Measurements from ENCODE around the gene NT5M.

The NT5M gene

GRCh38 chr17:17347956-17348871, 45.0 kb downstream of the NT5M start:
- Histone ChIP-seq H3K4me2 (ENCODE audit: insufficient read depth, low read length, poor library complexity, severe bottlenecking) (no peak overlapping the region), H4K8ac (ENCODE audit: low read depth, low read length) (no peak overlapping the region), H3K4ac (ENCODE audit: low read length) (no peak overlapping the region), H2BK12ac (ENCODE audit: low read length) (no peak overlapping the region), H3K14ac (ENCODE audit: low read length) (peak overlapping the region; percentile 47), H2BK15ac (ENCODE audit: low read length) (no peak overlapping the region), H2AFZ (ENCODE audit: low read length) (no peak overlapping the region), H2BK5ac (ENCODE audit: low read length) (peak overlapping the region; percentile 27), H3K23ac (ENCODE audit: low read depth, low read length, poor library complexity) (peak overlapping the region; percentile 33), H3K18ac (ENCODE audit: low read length) (peak overlapping the region; percentile 57), H3K36me3 (replicated peaks in 1 of 2; ENCODE audit: control insufficient read depth in 2 of 2, insufficient read depth in 2 of 2, low read length in 2 of 2) (no peaks in the 10 kb centered on the region), H3K27ac (replicated peaks; ENCODE audit: low read length) (no peak overlapping the region), H3K9ac (ENCODE audit: low read depth, low read length, poor library complexity) (no peak overlapping the region), H3K4me3 (ENCODE audit: low read length in 2 of 2) (no peak overlapping the region), H3K27me3 (ENCODE audit: control insufficient read depth in 3 of 3, insufficient read depth in 3 of 3, low read depth in 1 of 3, low read length in 3 of 3) (peaks cover 0 to 2% (median 0%) of the 10 kb centered on the region in 3 experiments), H4K91ac (ENCODE audit: low read depth, low read length, poor library complexity) (no peak overlapping the region), H3K4me1 (ENCODE audit: control insufficient read depth in 2 of 2, insufficient read depth in 1 of 2, low read depth in 1 of 2, low read length in 2 of 2) (peaks cover 0 to 11% of the 10 kb centered on the region in 2 donors), H2BK120ac (ENCODE audit: low read depth, low read length) (no peak overlapping the region), H2AK5ac (ENCODE audit: low read depth, low read length) (peak overlapping the region; percentile 44), H3K79me1 (ENCODE audit: low read depth, low read length) (no peaks in the 10 kb centered on the region), H3K9me3 (replicated peaks in 1 of 2; ENCODE audit: control insufficient read depth in 2 of 2, insufficient read depth in 1 of 2, low read depth in 1 of 2, low read length in 2 of 2) (no peaks in the 10 kb centered on the region)
- WGBS, 2 donors (ENCODE audit: extremely low coverage in 2 of 2, insufficient read length in 2 of 2, insufficient replicate concordance in 1 of 2), result no CpG with 5 or more reads among the region's 10 CpGs
- no peak for DNase-seq (ENCODE audit: low spot score)

- no peak overlapping the region for H3K23ac ChIP-seq (ENCODE audit: low read depth, low read length, poor library complexity)
- H3K36me3 ChIP-seq (replicated peaks in 1 of 2; ENCODE audit: control insufficient read depth in 2 of 2, insufficient read depth in 2 of 2, low read length in 2 of 2), result no peaks in the 10 kb centered on the region
- H2BK15ac ChIP-seq (ENCODE audit: low read length), result no peak overlapping the region
- no peak overlapping the region for H4K8ac ChIP-seq (ENCODE audit: low read depth, low read length)
- H3K79me1 ChIP-seq (ENCODE audit: low read depth, low read length), result no peaks in the 10 kb centered on the region
- H3K4me3 ChIP-seq (ENCODE audit: low read length in 2 of 2), result no peak overlapping the region
- peak overlapping the region; percentile 3 for H3K18ac ChIP-seq (ENCODE audit: low read length)
- no peak overlapping the region for H3K4ac ChIP-seq (ENCODE audit: low read length)
- no peak overlapping the region for H2BK12ac ChIP-seq (ENCODE audit: low read length)
- no peak for DNase-seq (ENCODE audit: low spot score)
- H3K9ac ChIP-seq (ENCODE audit: low read depth, low read length, poor library complexity), result no peak overlapping the region
- H3K9me3 ChIP-seq (replicated peaks in 1 of 2; ENCODE audit: control insufficient read depth in 2 of 2, insufficient read depth in 1 of 2, low read depth in 1 of 2, low read length in 2 of 2), result no peaks in the 10 kb centered on the region
- H3K4me1 ChIP-seq (ENCODE audit: control insufficient read depth in 2 of 2, insufficient read depth in 1 of 2, low read depth in 1 of 2, low read length in 2 of 2), result peaks cover 0 to 11% of the 10 kb centered on the region in 2 donors
- H2BK120ac ChIP-seq (ENCODE audit: low read depth, low read length), result no peak overlapping the region
- H2AK5ac ChIP-seq (ENCODE audit: low read depth, low read length), result peak overlapping the region; percentile 65
- no peak overlapping the region for H2BK5ac ChIP-seq (ENCODE audit: low read length)
- H3K4me2 ChIP-seq (ENCODE audit: insufficient read depth, low read length, poor library complexity, severe bottlenecking), result no peak overlapping the region
- peak overlapping the region; percentile 47 for H3K14ac ChIP-seq (ENCODE audit: low read length)
- H2AFZ ChIP-seq (ENCODE audit: low read length), result no peak overlapping the region
- no peak overlapping the region for H4K91ac ChIP-seq (ENCODE audit: low read depth, low read length, poor library complexity)
- WGBS, 2 donors (ENCODE audit: extremely low coverage in 2 of 2, insufficient read length in 2 of 2, insufficient replicate concordance in 1 of 2), result no CpG with 5 or more reads among the region's 11 CpGs
- no peak overlapping the region for H3K27ac ChIP-seq (replicated peaks; ENCODE audit: low read length)
- peaks cover 0 to 2% (median 0%) of the 10 kb centered on the region in 3 experiments for H3K27me3 ChIP-seq (ENCODE audit: control insufficient read depth in 3 of 3, insufficient read depth in 3 of 3, low read depth in 1 of 3, low read length in 3 of 3)
Observed at GRCh38 chr17:17348872-17349723, 45.9 kb downstream of the NT5M start.

GRCh38 chr17:17349724-17350106, 46.5 kb downstream of the NT5M start:
- Histone ChIP-seq H2AFZ (ENCODE audit: low read length) (no peak overlapping the region), H3K9ac (ENCODE audit: low read depth, low read length, poor library complexity) (no peak overlapping the region), H4K91ac (ENCODE audit: low read depth, low read length, poor library complexity) (no peak overlapping the region), H2BK5ac (ENCODE audit: low read length) (no peak overlapping the region), H3K27me3 (ENCODE audit: control insufficient read depth in 3 of 3, insufficient read depth in 3 of 3, low read depth in 1 of 3, low read length in 3 of 3) (peaks cover 0 to 2% (median 0%) of the 10 kb centered on the region in 3 experiments), H2BK15ac (ENCODE audit: low read length) (no peak overlapping the region), H3K4me2 (ENCODE audit: insufficient read depth, low read length, poor library complexity, severe bottlenecking) (no peak overlapping the region), H2AK5ac (ENCODE audit: low read depth, low read length) (no peak overlapping the region), H3K9me3 (replicated peaks in 1 of 2; ENCODE audit: control insufficient read depth in 2 of 2, insufficient read depth in 1 of 2, low read depth in 1 of 2, low read length in 2 of 2) (no peaks in the 10 kb centered on the region), H3K4me1 (ENCODE audit: control insufficient read depth in 2 of 2, insufficient read depth in 1 of 2, low read depth in 1 of 2, low read length in 2 of 2) (peaks cover 0 to 11% of the 10 kb centered on the region in 2 donors), H3K79me1 (ENCODE audit: low read depth, low read length) (no peaks in the 10 kb centered on the region), H4K8ac (ENCODE audit: low read depth, low read length) (no peak overlapping the region), H3K27ac (replicated peaks; ENCODE audit: low read length) (no peak overlapping the region), H3K4ac (ENCODE audit: low read length) (no peak overlapping the region), H2BK12ac (ENCODE audit: low read length) (no peak overlapping the region), H3K23ac (ENCODE audit: low read depth, low read length, poor library complexity) (peak overlapping the region; percentile 60), H3K36me3 (replicated peaks in 1 of 2; ENCODE audit: control insufficient read depth in 2 of 2, insufficient read depth in 2 of 2, low read length in 2 of 2) (no peaks in the 10 kb centered on the region), H2BK120ac (ENCODE audit: low read depth, low read length) (no peak overlapping the region), H3K4me3 (ENCODE audit: low read length in 2 of 2) (no peak overlapping the region), H3K18ac (ENCODE audit: low read length) (no peak overlapping the region), H3K14ac (ENCODE audit: low read length) (no peak overlapping the region)
- no peak for DNase-seq (ENCODE audit: low spot score)
- no CpG with 5 or more reads among the region's 14 CpGs for WGBS, 2 donors (ENCODE audit: extremely low coverage in 2 of 2, insufficient read length in 2 of 2, insufficient replicate concordance in 1 of 2)

Measured in neuronal stem cell (in vitro differentiated cells).